Naive thymus-derived CD4-positive, alpha-beta T cell (primary cell): Measurements from ENCODE around the gene PCDHA4. TPM values are rescaled to one million over a fixed set of nuclear protein-coding genes. Genes with fewer than 3 reads are reported as not detected.
"Not testable (repeated sequence)": the region's sequence is repeated elsewhere in the genome, so short reads cannot be mapped to it uniquely, and the experiment has no call there.

Experiments used
- ATAC-seq: fragments of 150-1000 bp; cut with Tn5 transposase; 2 replicates; pipeline ENCODE4 v1.10.0; 2021; ENCODE audit warnings: mild to moderate bottlenecking, moderate library complexity
- CTCF ChIA-PET: fragments of 350-600 bp; sonication (Branson Sonifier 250); formaldehyde crosslinking; loops from one replicate; lab custom pipeline; 2021; ENCODE audit warnings: antibody characterized with exemption; lab: Charles Lee
- POLR2A ChIA-PET: fragments of 350-600 bp; sonication (Branson Sonifier 250); formaldehyde crosslinking; loops from one replicate; lab custom pipeline; 2021; ENCODE audit warnings: antibody characterized with exemption, inconsistent platforms; lab: Charles Lee
- DNase-seq, 9 donors: peaks; one replicate each; pipeline versions ENCODE4 v3.0.0 to v3.0.0-alpha.2; 2020 to 2022; ENCODE audit warnings: mixed read lengths in 1 of 9
- H3K27ac ChIP-seq: one replicate; pipeline ENCODE4 v1.7.0; 2013; ENCODE audit warnings: mild to moderate bottlenecking, low read depth, low read length, moderate library complexity
- H3K27me3 ChIP-seq, 2 donors: one replicate each; pipeline ENCODE4 v1.7.0; 2013; ENCODE audit warnings: low read length in 2 of 2, mild to moderate bottlenecking in 2 of 2, moderate library complexity in 2 of 2; ENCODE audit not compliant: control insufficient read depth in 2 of 2, insufficient read depth in 2 of 2
- H3K36me3 ChIP-seq, 3 experiments: 1 replicate in 2 of 3; 2 replicates in 1 of 3; pipeline ENCODE4 v1.7.0; 2013; ENCODE audit warnings: low read length in 3 of 3, mild to moderate bottlenecking in 3 of 3, moderate library complexity in 1 of 3; ENCODE audit not compliant: insufficient read depth in 3 of 3, control insufficient read depth in 2 of 3
- H3K4me1 ChIP-seq, 2 donors: one replicate each; pipeline ENCODE4 v1.7.0; 2013; ENCODE audit warnings: low read length in 2 of 2, mild to moderate bottlenecking in 2 of 2, moderate library complexity in 1 of 2; ENCODE audit not compliant: control insufficient read depth in 2 of 2, insufficient read depth in 2 of 2
- H3K4me3 ChIP-seq: 2 replicates; pipeline ENCODE4 v1.7.0; 2013; ENCODE audit warnings: mild to moderate bottlenecking, low read length
- H3K9me3 ChIP-seq, 3 experiments: 1 replicate in 2 of 3; 2 replicates in 1 of 3; pipeline ENCODE4 v1.7.0; 2013; ENCODE audit warnings: low read length in 3 of 3; ENCODE audit not compliant: control insufficient read depth in 2 of 3
- H3K27ac Mint-ChIP-seq, 9 donors: one replicate each; pipeline ENCODE4 v1.8.0; 2020 to 2022; ENCODE audit warnings: mixed read lengths in 9 of 9, mild to moderate bottlenecking in 8 of 9, moderate library complexity in 5 of 9, inconsistent platforms in 2 of 9
- H3K27me3 Mint-ChIP-seq, 5 donors: one replicate each; pipeline ENCODE4 v1.8.0; 2021 to 2022; ENCODE audit warnings: mixed read lengths in 5 of 5, mild to moderate bottlenecking in 1 of 5
- H3K36me3 Mint-ChIP-seq, 5 donors: one replicate each; pipeline ENCODE4 v1.8.0; 2020 to 2022; ENCODE audit warnings: mixed read lengths in 5 of 5, mild to moderate bottlenecking in 3 of 5, inconsistent platforms in 1 of 5
- H3K4me1 Mint-ChIP-seq, 7 donors: one replicate each; pipeline ENCODE4 v1.8.0; 2020 to 2022; ENCODE audit warnings: mixed read lengths in 7 of 7, mild to moderate bottlenecking in 3 of 7, inconsistent platforms in 1 of 7
- H3K4me3 Mint-ChIP-seq, 10 donors: one replicate each; pipeline ENCODE4 v1.8.0; 2020 to 2022; ENCODE audit warnings: mild to moderate bottlenecking in 10 of 10, mixed read lengths in 10 of 10, moderate library complexity in 6 of 10, inconsistent platforms in 2 of 10
- H3K9me3 Mint-ChIP-seq, 11 donors: one replicate each; pipeline ENCODE4 v1.8.0; 2020 to 2022; ENCODE audit warnings: mixed read lengths in 11 of 11, mild to moderate bottlenecking in 4 of 11, inconsistent platforms in 1 of 11, moderate library complexity in 1 of 11
- intact Hi-C, 2 donors: fragments of 100-400 bp; cut with micrococcal nuclease; formaldehyde crosslinking; loops; one replicate each; pipeline ENCODE4 v1.15.1; 2023
- polyA plus RNA-seq, 2 donors: library from polyadenylated mRNA; unstranded; fragments of 300-500 nt; fragmentation: Illumina TruSeq; gene quantifications; one replicate each; pipeline ENCODE4 v1.2.3, GENCODE V29; 2021
- total RNA-seq, 6 experiments: library from RNA in 5 of 6; stranded (reverse) in 5 of 6; gene quantifications; 1 replicate in 5 of 6; 2 replicates in 1 of 6; pipeline ENCODE4 v1.2.3 and lab custom pipeline; 2021 to 2026

Gene PCDHA4
- total and polyA plus RNA-seq, 7 experiments from 2014 or later, result not detected

DNA sequence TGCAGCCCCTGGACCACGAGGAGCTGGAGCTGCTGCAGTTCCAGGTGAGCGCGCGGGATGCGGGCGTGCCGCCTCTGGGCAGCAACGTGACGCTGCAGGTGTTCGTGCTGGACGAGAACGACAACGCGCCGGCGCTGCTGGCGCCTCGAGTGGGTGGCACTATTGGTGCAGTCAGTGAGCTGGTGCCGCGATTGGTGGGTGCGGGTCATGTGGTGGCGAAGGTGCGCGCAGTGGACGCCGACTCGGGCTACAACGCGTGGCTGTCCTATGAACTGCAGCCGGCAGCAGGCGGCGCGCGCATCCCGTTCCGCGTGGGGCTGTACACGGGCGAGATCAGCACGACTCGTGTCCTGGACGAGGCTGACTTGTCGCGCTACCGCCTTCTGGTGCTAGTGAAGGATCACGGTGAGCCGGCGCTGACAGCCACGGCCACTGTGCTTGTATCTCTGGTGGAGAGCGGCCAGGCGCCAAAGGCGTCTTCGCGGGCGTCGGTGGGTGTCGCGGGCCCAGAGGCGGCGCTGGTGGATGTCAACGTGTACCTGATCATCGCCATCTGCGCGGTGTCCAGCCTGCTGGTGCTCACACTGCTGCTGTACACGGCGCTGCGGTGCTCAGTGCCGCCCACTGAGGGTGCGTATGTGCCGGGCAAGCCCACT is 18.9 kb upstream of the PCDHA4 start:
- POLR2A ChIA-PET, result not testable (repeated sequence)

DNA sequence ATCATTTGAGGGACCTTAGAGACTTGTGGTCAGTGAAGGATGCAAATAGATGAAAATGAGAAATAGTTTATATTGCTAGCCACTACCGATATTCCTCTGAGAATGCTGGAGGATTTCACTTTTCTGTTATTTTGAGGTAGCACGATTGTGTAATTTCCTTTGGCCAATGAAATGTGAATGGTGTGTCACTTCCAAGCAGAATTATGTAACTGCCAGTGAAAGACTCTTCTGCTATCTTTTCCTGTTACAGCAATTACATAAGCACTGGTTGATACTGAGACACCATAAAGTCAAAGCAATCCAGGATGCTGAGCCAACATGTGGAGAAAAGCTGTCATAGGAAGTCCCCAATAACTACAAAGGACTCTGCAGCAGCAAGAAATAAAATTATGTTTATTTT is 15.8 kb upstream of the PCDHA4 start:
- Histone ChIP-seq H3K9me3 (peaks cover 0 to 62% (median 12%) of the 10 kb centered on the region in 3 experiments), H3K27ac (no peak overlapping the region), H3K4me1 (no peaks in the 10 kb centered on the region), H3K4me3 (no peak overlapping the region), H3K36me3 (no peaks in the 10 kb centered on the region), H3K27me3 (peaks cover 2 to 5% of the 10 kb centered on the region in 2 donors)
- no peak for ATAC-seq
- H3K4me3 Mint-ChIP-seq, result no peak overlapping the region
- H3K9me3 Mint-ChIP-seq, result peaks cover 0 to 98% (median 57%) of the 10 kb centered on the region in 11 donors
- intact Hi-C loops, result no loop called here
- POLR2A ChIA-PET, result no interaction called here
- CTCF ChIA-PET, result no interaction called here
- H3K27ac Mint-ChIP-seq, result no peak overlapping the region
- H3K36me3 Mint-ChIP-seq, result peaks cover 0 to 37% (median 7%) of the 10 kb centered on the region in 5 donors
- no peaks in the 10 kb centered on the region for H3K4me1 Mint-ChIP-seq
- H3K27me3 Mint-ChIP-seq, result peaks cover 3 to 74% (median 61%) of the 10 kb centered on the region in 5 donors
- DNase-seq, result no peak

More for the DNA sequence above, 18.9 kb upstream of the PCDHA4 start:
- H3K36me3 ChIP-seq, H3K4me1 Mint-ChIP-seq, H3K27me3 ChIP-seq, intact Hi-C loops, ATAC-seq, H3K27ac ChIP-seq, H3K4me3 ChIP-seq, CTCF ChIA-PET, H3K27ac Mint-ChIP-seq, H3K4me3 Mint-ChIP-seq, DNase-seq, H3K4me1 ChIP-seq: not testable (repeated sequence)
- H3K36me3 Mint-ChIP-seq, result peaks cover 2 to 40% (median 13%) of the 10 kb centered on the region in 5 donors
- peaks cover 0 to 97% (median 51%) of the 10 kb centered on the region in 11 donors for H3K9me3 Mint-ChIP-seq
- peaks cover 0 to 62% (median 4%) of the 10 kb centered on the region in 3 experiments for H3K9me3 ChIP-seq
- H3K27me3 Mint-ChIP-seq, result peaks cover 3 to 74% (median 53%) of the 10 kb centered on the region in 5 donors

DNA sequence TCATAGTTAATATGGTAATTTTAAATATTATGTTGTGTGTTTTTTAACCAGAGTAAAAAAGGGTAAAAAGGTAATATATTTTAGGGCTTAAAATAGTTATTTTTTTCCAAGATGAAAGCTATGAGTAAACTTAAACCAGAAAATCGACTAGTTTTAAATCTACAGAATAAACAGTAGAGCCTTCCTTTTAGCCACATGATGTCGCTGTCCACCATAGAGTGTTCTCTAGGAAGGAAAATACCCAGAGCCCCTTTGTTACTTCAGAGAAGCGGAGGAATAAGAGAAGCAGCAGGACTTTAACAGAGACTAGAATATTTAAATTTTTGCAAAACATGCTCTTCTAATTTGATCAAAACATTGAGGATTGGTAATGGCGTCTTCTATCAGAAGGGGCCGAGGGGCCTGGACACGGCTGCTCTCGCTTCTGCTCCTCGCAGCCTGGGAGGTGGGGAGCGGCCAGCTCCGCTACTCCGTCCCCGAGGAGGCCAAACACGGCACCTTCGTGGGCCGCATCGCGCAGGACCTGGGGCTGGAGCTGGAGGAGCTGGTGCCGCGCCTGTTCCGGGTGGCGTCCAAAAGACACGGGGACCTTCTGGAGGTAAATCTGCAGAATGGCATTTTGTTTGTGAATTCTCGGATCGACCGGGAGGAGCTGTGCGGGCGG is 12.1 kb upstream of the PCDHA4 start, which contains the start of gene PCDHA2:
Gene PCDHA2, plus strand, starts transcription at position 258 of the 664 bp plus-strand sequence.
- Mint-ChIP-seq H3K36me3 (peaks cover 0 to 37% (median 5%) of the 10 kb centered on the region in 5 donors), H3K4me1 (no peaks in the 10 kb centered on the region), H3K27me3 (peaks cover under 1 to 66% (median 48%) of the 10 kb centered on the region in 5 donors), H3K27ac (peak within 1 kb of the TSS in 1 of 9 donors; percentile 23), H3K4me3 (peak within 1 kb of the TSS in 1 of 10 donors; percentile 34), H3K9me3 (peaks cover 0 to 86% (median 48%) of the 10 kb centered on the region in 11 donors)
- H3K9me3 ChIP-seq, result peaks cover 0 to 39% (median 8%) of the 10 kb centered on the region in 3 experiments
- ChIA-PET POLR2A (no interaction called here), CTCF (no interaction called here)
- no peaks in the 10 kb centered on the region for H3K4me1 ChIP-seq
- H3K4me3 ChIP-seq, result no peak within 1 kb of the TSS
- peaks cover 0 to 2% of the 10 kb centered on the region in 2 donors for H3K27me3 ChIP-seq
- no peaks in the 10 kb centered on the region for H3K36me3 ChIP-seq
- intact Hi-C loops, result no loop called here
- ATAC-seq, result no peak
- no peak for DNase-seq
- no peak within 1 kb of the TSS for H3K27ac ChIP-seq

DNA sequence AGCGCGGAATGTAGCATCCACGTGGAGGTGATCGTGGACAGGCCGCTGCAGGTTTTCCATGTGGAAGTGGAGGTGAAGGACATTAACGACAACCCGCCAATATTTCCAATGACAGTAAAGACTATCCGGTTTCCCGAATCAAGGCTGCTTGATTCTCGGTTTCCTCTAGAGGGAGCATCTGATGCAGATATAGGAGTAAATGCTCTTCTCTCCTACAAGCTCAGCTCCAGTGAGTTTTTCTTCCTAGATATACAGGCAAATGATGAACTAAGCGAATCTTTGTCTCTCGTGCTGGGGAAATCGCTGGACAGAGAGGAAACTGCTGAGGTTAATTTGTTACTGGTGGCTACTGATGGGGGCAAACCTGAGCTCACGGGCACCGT is 11.6 kb upstream of the PCDHA4 start:
- H3K27ac Mint-ChIP-seq, result peak overlapping the region in 1 of 9 donors; percentile 23
- peaks cover 0 to 69% (median 52%) of the 10 kb centered on the region in 5 donors for H3K27me3 Mint-ChIP-seq
- Histone ChIP-seq H3K4me3 (no peak overlapping the region), H3K27me3 (peaks cover 0 to 2% of the 10 kb centered on the region in 2 donors), H3K4me1 (no peaks in the 10 kb centered on the region), H3K27ac (no peak overlapping the region), H3K36me3 (no peaks in the 10 kb centered on the region), H3K9me3 (peaks cover 0 to 39% (median 8%) of the 10 kb centered on the region in 3 experiments)
- ATAC-seq (no peak), DNase-seq (no peak)
- H3K36me3 Mint-ChIP-seq, result peaks cover 0 to 39% (median 6%) of the 10 kb centered on the region in 5 donors
- peaks cover 0 to 88% (median 50%) of the 10 kb centered on the region in 11 donors for H3K9me3 Mint-ChIP-seq
- H3K4me1 Mint-ChIP-seq, result no peaks in the 10 kb centered on the region
- POLR2A ChIA-PET, result no interaction called here
- H3K4me3 Mint-ChIP-seq, result peak overlapping the region in 1 of 10 donors; percentile 34
- CTCF ChIA-PET, result no interaction called here
- intact Hi-C loops, result no loop called here

DNA sequence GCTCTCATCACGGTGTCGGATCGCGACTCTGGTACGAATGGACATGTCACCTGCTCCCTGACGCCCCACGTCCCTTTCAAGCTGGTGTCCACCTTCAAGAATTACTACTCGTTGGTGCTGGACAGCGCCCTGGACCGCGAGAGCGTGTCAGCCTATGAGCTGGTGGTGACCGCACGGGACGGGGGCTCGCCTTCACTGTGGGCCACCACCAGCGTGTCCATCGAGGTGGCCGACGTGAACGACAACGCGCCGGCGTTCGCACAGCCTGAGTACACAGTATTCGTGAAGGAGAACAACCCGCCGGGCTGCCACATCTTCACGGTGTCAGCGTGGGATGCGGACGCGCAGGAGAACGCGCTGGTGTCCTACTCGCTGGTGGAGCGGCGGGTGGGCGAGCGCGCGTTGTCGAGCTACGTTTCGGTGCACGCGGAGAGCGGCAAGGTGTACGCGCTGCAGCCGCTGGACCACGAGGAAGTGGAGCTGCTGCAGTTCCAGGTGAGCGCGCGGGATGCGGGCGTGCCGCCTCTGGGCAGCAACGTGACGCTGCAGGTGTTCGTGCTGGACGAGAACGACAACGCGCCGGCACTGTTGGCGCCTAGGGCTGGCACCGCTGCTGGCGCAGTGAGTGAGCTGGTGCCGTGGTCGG is 10.7 kb upstream of the PCDHA4 start:
- peaks cover 0 to 89% (median 49%) of the 10 kb centered on the region in 11 donors for H3K9me3 Mint-ChIP-seq
- ATAC-seq, H3K27ac ChIP-seq, H3K4me1 Mint-ChIP-seq, POLR2A ChIA-PET, H3K27me3 ChIP-seq, H3K4me1 ChIP-seq, intact Hi-C loops, CTCF ChIA-PET, H3K36me3 ChIP-seq, H3K4me3 Mint-ChIP-seq, DNase-seq, H3K27ac Mint-ChIP-seq, H3K4me3 ChIP-seq: not testable (repeated sequence)
- peaks cover 0 to 71% (median 53%) of the 10 kb centered on the region in 5 donors for H3K27me3 Mint-ChIP-seq
- peaks cover 0 to 32% (median 5%) of the 10 kb centered on the region in 5 donors for H3K36me3 Mint-ChIP-seq
- H3K9me3 ChIP-seq, result peaks cover 0 to 44% (median 8%) of the 10 kb centered on the region in 3 experiments

DNA sequence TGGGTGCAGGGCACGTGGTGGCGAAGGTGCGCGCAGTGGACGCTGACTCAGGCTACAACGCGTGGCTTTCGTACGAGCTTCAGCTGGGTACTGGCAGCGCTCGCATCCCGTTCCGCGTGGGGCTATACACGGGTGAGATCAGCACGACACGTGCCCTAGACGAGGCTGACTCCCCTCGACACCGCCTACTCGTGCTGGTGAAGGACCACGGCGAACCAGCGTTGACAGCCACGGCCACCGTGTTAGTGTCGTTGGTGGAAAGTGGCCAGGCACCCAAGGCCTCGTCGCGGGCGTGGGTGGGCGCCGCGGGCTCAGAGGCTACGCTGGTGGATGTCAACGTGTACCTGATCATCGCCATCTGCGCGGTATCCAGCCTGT is 10.2 kb upstream of the PCDHA4 start:
- Histone ChIP-seq H3K4me1 (no peaks in the 10 kb centered on the region), H3K27ac (no peak overlapping the region), H3K9me3 (peaks cover 0 to 49% (median 8%) of the 10 kb centered on the region in 3 experiments), H3K36me3 (no peaks in the 10 kb centered on the region), H3K27me3 (peaks cover 0 to 2% of the 10 kb centered on the region in 2 donors), H3K4me3 (no peak overlapping the region)
- peaks cover 0 to 65% (median 48%) of the 10 kb centered on the region in 5 donors for H3K27me3 Mint-ChIP-seq
- no peak for ATAC-seq
- intact Hi-C loops, result no loop called here
- no peak overlapping the region for H3K4me3 Mint-ChIP-seq
- H3K36me3 Mint-ChIP-seq, result peaks cover 0 to 26% (median 4%) of the 10 kb centered on the region in 5 donors
- ChIA-PET CTCF (no interaction called here), POLR2A (no interaction called here)
- no peak overlapping the region for H3K27ac Mint-ChIP-seq
- no peaks in the 10 kb centered on the region for H3K4me1 Mint-ChIP-seq
- H3K9me3 Mint-ChIP-seq, result peaks cover 0 to 89% (median 53%) of the 10 kb centered on the region in 11 donors
- DNase-seq, result no peak
